HCT116 (cell line): Measurements from ENCODE around the gene CFI. TPM values are rescaled to one million over a fixed set of nuclear protein-coding genes. Genes with fewer than 3 reads are reported as not detected.

ENCODE experiments used
- ATAC-seq: fragments of 200-7000 bp; cut with Tn5 transposase; 2 replicates; pipeline ENCODE4 v1.9.1; 2020; ENCODE audit warnings: mild to moderate bottlenecking, moderate library complexity
- BruUV-seq: library from RNA; stranded (reverse); fragments of 400-500 nt; replicated peaks from 2 replicates; lab custom pipeline; 2021; lab: Mats Ljungman, UMichigan
- CTCF ChIA-PET: fragments of 300-600 bp; sonication (Branson Sonifier 250); formaldehyde crosslinking; loops from one replicate; lab custom pipeline; 2021; ENCODE audit warnings: antibody characterized with exemption; lab: Charles Lee
- POLR2A ChIA-PET: fragments of 300-600, 350-600 bp; sonication (Branson Sonifier 250); formaldehyde crosslinking; loops from one replicate; lab custom pipeline; 2021; ENCODE audit warnings: antibody characterized with exemption; lab: Charles Lee
- RAD21 ChIA-PET, 2 experiments: fragments of 300-600 bp; sonication (Branson Sonifier 250); formaldehyde crosslinking; loops; one replicate each; lab custom pipeline; 2023; ENCODE audit warnings: low total read pairs in 2 of 2; ENCODE audit not compliant: uncharacterized antibody in 2 of 2, unreplicated experiment in 2 of 2, low non-redundant PET in 1 of 2; lab: Charles Lee
- DNase-seq: peaks from one replicate; pipeline ENCODE4 v3.0.0-alpha.2; 2010; ENCODE audit warnings: low read depth, low spot score
- H2AFZ ChIP-seq: fragments of 200-600 bp; shearing (Covaris generic), sonication (generic); 2 replicates; pipeline ENCODE4 v1.6.1; 2017; ENCODE audit warnings: low read depth, mixed run types, mixed read lengths, antibody characterized with exemption, low read length; ENCODE audit not compliant: poor library complexity, severe bottlenecking
- H3K27ac ChIP-seq: 2 replicates; pipeline ENCODE4 v1.5.1; 2012; ENCODE audit warnings: low read depth, low read length
- H3K27me3 ChIP-seq: fragments of 200-600 bp; sonication (generic); 2 replicates; pipeline ENCODE4 v1.6.1; 2016; ENCODE audit warnings: mixed run types, low read length, mixed read lengths; ENCODE audit not compliant: insufficient read depth
- H3K36me3 ChIP-seq, 2 experiments: fragments of 200-500 bp in 1 of 2; fragments of 200-600 bp in 1 of 2; sonication (Bioruptor generic) in 1 of 2; sonication (generic) in 1 of 2; 2 replicates each; pipeline versions ENCODE4 v1.5.1 to v1.6.1; 2014 to 2016; ENCODE audit warnings: low read length in 2 of 2, inconsistent platforms in 1 of 2, mixed read lengths in 1 of 2, mixed run types in 1 of 2; ENCODE audit not compliant: insufficient read depth in 2 of 2, control insufficient read depth in 1 of 2
- H3K4me1 ChIP-seq, 2 experiments: fragments of 200-600 bp in 1 of 2; sonication (generic) in 1 of 2; 2 replicates each; pipeline versions ENCODE4 v1.5.1 to v1.6.1; 2012 to 2017; ENCODE audit warnings: low read length in 2 of 2, inconsistent platforms in 1 of 2, mild to moderate bottlenecking in 1 of 2, mixed read lengths in 1 of 2, mixed run types in 1 of 2, moderate library complexity in 1 of 2; ENCODE audit not compliant: insufficient read depth in 2 of 2, control insufficient read depth in 1 of 2
- H3K4me2 ChIP-seq: fragments of 200-600 bp; sonication (generic); 2 replicates; pipeline ENCODE4 v1.6.1; 2017; ENCODE audit warnings: mixed run types, low read length, mixed read lengths
- H3K4me3 ChIP-seq, 2 experiments: fragments of 200-600 bp in 1 of 2; sonication (generic) in 1 of 2; replicated peaks in 1 of 2; 2 replicates each; pipeline ENCODE4 v1.5.1; 2011 to 2016; ENCODE audit warnings: low read length in 2 of 2, control low read depth in 1 of 2, low read depth in 1 of 2, mild to moderate bottlenecking in 1 of 2, mixed read lengths in 1 of 2, mixed run types in 1 of 2
- H3K79me2 ChIP-seq: fragments of 200-600 bp; sonication (generic); 2 replicates; pipeline ENCODE4 v1.6.1; 2017; ENCODE audit warnings: mild to moderate bottlenecking, mixed run types, low read length, moderate library complexity, mixed read lengths; ENCODE audit not compliant: insufficient read depth
- H3K9ac ChIP-seq: fragments of 200-600 bp; sonication (generic); 2 replicates; pipeline ENCODE4 v1.6.1; 2016; ENCODE audit warnings: low read length, mixed read lengths
- H3K9me2 ChIP-seq: fragments of 200-600 bp; sonication (generic), shearing (Covaris generic); 2 replicates; pipeline ENCODE4 v1.6.1; 2017; ENCODE audit warnings: mixed run types, mild to moderate bottlenecking, moderate library complexity; ENCODE audit not compliant: insufficient read depth
- H3K9me3 ChIP-seq, 2 experiments: fragments of 200-500 bp in 1 of 2; fragments of 200-600 bp in 1 of 2; sonication (Bioruptor generic) in 1 of 2; sonication (generic) in 1 of 2; 2 replicates each; pipeline ENCODE4 v1.6.1; 2014 to 2017; ENCODE audit warnings: low read length in 2 of 2, mixed read lengths in 2 of 2, inconsistent platforms in 1 of 2, low read depth in 1 of 2, mild to moderate bottlenecking in 1 of 2, mixed run types in 1 of 2, moderate library complexity in 1 of 2; ENCODE audit not compliant: control insufficient read depth in 1 of 2, insufficient read depth in 1 of 2
- H4K20me1 ChIP-seq: fragments of 200-600 bp; sonication (generic), shearing (Covaris generic); 2 replicates; pipeline ENCODE4 v1.6.1; 2017; ENCODE audit warnings: mixed run types, mild to moderate bottlenecking, moderate library complexity; ENCODE audit not compliant: insufficient read depth
- ATF3 ChIP-seq: IDR thresholded peaks from 2 replicates; pipeline ENCODE4 v1.6.1; 2012
- CBX3 ChIP-seq: IDR thresholded peaks from 2 replicates; pipeline ENCODE4 v1.6.1; 2012; ENCODE audit warnings: low read depth
- CEBPB ChIP-seq: IDR thresholded peaks from 2 replicates; pipeline ENCODE4 v1.6.1; 2012; ENCODE audit warnings: low read depth
- EGR1 ChIP-seq: IDR thresholded peaks from 2 replicates; pipeline ENCODE4 v1.6.1; 2012; ENCODE audit warnings: low read depth
- ELF1 ChIP-seq: IDR thresholded peaks from 2 replicates; pipeline ENCODE4 v1.6.1; 2012; ENCODE audit warnings: low read depth, borderline replicate concordance
- EZH2 ChIP-seq: fragments of 200-600 bp; sonication (generic); IDR thresholded peaks from 2 replicates; pipeline ENCODE4 v1.6.1; 2017; ENCODE audit warnings: antibody characterized with exemption, mixed run types
- EZH2phosphoT487 ChIP-seq: fragments of 200-600 bp; IDR thresholded peaks from 2 replicates; pipeline ENCODE4 v1.6.1; 2018; ENCODE audit warnings: antibody characterized with exemption, borderline replicate concordance
- POLR2AphosphoS5 ChIP-seq: IDR thresholded peaks from 2 replicates; pipeline ENCODE4 v1.6.1; 2011; ENCODE audit warnings: mild to moderate bottlenecking, low read depth, low read length, moderate library complexity
- REST ChIP-seq: IDR thresholded peaks from 2 replicates; pipeline ENCODE4 v1.6.1; 2012; ENCODE audit warnings: low read depth
- SRF ChIP-seq: IDR thresholded peaks from 2 replicates; pipeline ENCODE4 v1.6.1; 2012; ENCODE audit warnings: low read depth
- TCF7L2 ChIP-seq: IDR thresholded peaks from 2 replicates; pipeline ENCODE4 v1.7.0; 2011; ENCODE audit warnings: borderline replicate concordance, inconsistent platforms; ENCODE audit not compliant: insufficient read depth, insufficient read length; ENCODE audit errors: extremely low read depth
- ZFX ChIP-seq: fragments of 450-650 bp; IDR thresholded peaks from 2 replicates; pipeline ENCODE4 v1.6.1; 2017
- intact Hi-C: fragments of 100-400 bp; cut with micrococcal nuclease; formaldehyde crosslinking; loops from 2 replicates; pipeline ENCODE4 v1.10.0; 2022
- total RNA-seq: library from RNA; stranded (reverse); gene quantifications from one replicate; pipeline ENCODE4 v1.2.1, GENCODE V29; 2021; ENCODE audit not compliant: unreplicated experiment
- TF ChIP-seq, protein P1 (sequence below): IDR thresholded peaks from 2 replicates; pipeline ENCODE4 v1.6.1; 2011; ENCODE audit warnings: mild to moderate bottlenecking, low read length, moderate library complexity; ENCODE audit not compliant: insufficient replicate concordance; ENCODE audit errors: extremely low read depth
- TF ChIP-seq, protein P2 (sequence below): IDR thresholded peaks from 2 replicates; pipeline ENCODE4 v1.6.1; 2012

Gene CFI
- total RNA-seq, 1 experiment from 2014 or later: 0.84 TPM

GRCh38 chr4:109722357-109722756 lies 79.4 kb downstream of the CFI start:
- no peak for ATAC-seq
- ChIA-PET CTCF (no interaction called here), RAD21 (no interaction called here), POLR2A (no interaction called here)
- 0 out of 2 replicates have a peak, but pooled peaks cover 4% of the 10 kb centered on the region for H4K20me1 ChIP-seq
- no peak overlapping the region for H3K4me2 ChIP-seq
- no TSS peak for BruUV-seq
- H3K9me2 ChIP-seq: no peaks in the 10 kb centered on the region
- peaks cover 1 to 2% of the 10 kb centered on the region in 2 experiments; a peak in 2 of 4 replicates for H3K36me3 ChIP-seq
- no peak for DNase-seq
- H2AFZ ChIP-seq: no peak overlapping the region
- no peaks in the 10 kb centered on the region for H3K27me3 ChIP-seq
- no peak for TF ChIP-seq EZH2phosphoT487
- TF ChIP-seq CEBPB: no peak
- TF ChIP-seq CBX3: no peak
- no peak for TF ChIP-seq EGR1
- no peak for TF ChIP-seq TCF7L2
- TF ChIP-seq, protein P1, sequence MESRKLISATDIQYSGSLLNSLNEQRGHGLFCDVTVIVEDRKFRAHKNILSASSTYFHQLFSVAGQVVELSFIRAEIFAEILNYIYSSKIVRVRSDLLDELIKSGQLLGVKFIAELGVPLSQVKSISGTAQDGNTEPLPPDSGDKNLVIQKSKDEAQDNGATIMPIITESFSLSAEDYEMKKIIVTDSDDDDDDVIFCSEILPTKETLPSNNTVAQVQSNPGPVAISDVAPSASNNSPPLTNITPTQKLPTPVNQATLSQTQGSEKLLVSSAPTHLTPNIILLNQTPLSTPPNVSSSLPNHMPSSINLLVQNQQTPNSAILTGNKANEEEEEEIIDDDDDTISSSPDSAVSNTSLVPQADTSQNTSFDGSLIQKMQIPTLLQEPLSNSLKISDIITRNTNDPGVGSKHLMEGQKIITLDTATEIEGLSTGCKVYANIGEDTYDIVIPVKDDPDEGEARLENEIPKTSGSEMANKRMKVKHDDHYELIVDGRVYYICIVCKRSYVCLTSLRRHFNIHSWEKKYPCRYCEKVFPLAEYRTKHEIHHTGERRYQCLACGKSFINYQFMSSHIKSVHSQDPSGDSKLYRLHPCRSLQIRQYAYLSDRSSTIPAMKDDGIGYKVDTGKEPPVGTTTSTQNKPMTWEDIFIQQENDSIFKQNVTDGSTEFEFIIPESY: no peak
- no peak for TF ChIP-seq SRF
- no peak for TF ChIP-seq ATF3
- no peak for TF ChIP-seq POLR2AphosphoS5
- TF ChIP-seq ZFX: no peak
- TF ChIP-seq EZH2: no peak
- TF ChIP-seq, protein P2, sequence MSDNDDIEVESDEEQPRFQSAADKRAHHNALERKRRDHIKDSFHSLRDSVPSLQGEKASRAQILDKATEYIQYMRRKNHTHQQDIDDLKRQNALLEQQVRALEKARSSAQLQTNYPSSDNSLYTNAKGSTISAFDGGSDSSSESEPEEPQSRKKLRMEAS: no peak
- TF ChIP-seq REST: no peak
- no peak for TF ChIP-seq ELF1
- no peak overlapping the region for H3K4me3 ChIP-seq
- no peak overlapping the region for H3K9ac ChIP-seq
- intact Hi-C loops: no loop called here
- H3K79me2 ChIP-seq: peaks cover 75% of the 10 kb centered on the region
- peaks cover 0 to 18% of the 10 kb centered on the region in 2 experiments; a peak in 2 of 4 replicates for H3K4me1 ChIP-seq
- no peaks in the 10 kb centered on the region for H3K9me3 ChIP-seq
- no peak overlapping the region for H3K27ac ChIP-seq
